T-cell (primary cell): ENCODE data around the gene G6PC1. TPM values are rescaled to one million over a fixed set of nuclear protein-coding genes. Genes with fewer than 3 reads are reported as not detected.
"Not testable (repeated sequence)": the region's sequence is repeated elsewhere in the genome, so short reads cannot be mapped to it uniquely, and the experiment has no call there.

ENCODE experiments used
- ATAC-seq, 4 experiments: fragments of 200-7000 bp in 3 of 4; fragments of 150-1000 bp in 1 of 4; cut with Tn5 transposase; replicated peaks in 1 of 4; 1 replicate in 3 of 4; 2 replicates in 1 of 4; pipeline ENCODE4 v1.10.0; 2021; ENCODE audit warnings: moderate library complexity in 3 of 4, mild to moderate bottlenecking in 2 of 4, moderate number of reproducible peaks in 1 of 4
- CTCF ChIA-PET, 2 donors: fragments of 300-600 bp; sonication (Branson Sonifier 250); formaldehyde crosslinking; loops; one replicate each; lab custom pipeline; 2022; ENCODE audit warnings: antibody characterized with exemption in 2 of 2; lab: Charles Lee
- POLR2A ChIA-PET, 2 donors: fragments of 300-600 bp; sonication (Branson Sonifier 250); formaldehyde crosslinking; loops; one replicate each; lab custom pipeline; 2022; ENCODE audit warnings: antibody characterized with exemption in 2 of 2; lab: Charles Lee
- DNase-seq, 35 experiments: peaks; one replicate each; pipeline versions ENCODE4 v3.0.0 to v3.0.0-alpha.2; 2013 to 2023
- H3K27ac ChIP-seq: one replicate; pipeline ENCODE4 v1.5.1; 2013; ENCODE audit warnings: low read length
- H3K27me3 ChIP-seq, 2 experiments: replicated peaks in 1 of 2; 1 replicate in 1 of 2; 2 replicates in 1 of 2; pipeline versions ENCODE4 v1.6.1 to v1.7.0; 2013; ENCODE audit warnings: low read length in 1 of 2, mixed read lengths in 1 of 2; ENCODE audit not compliant: control insufficient read depth in 2 of 2, insufficient read depth in 2 of 2; ENCODE audit errors: extremely low read depth in 1 of 2
- H3K36me3 ChIP-seq, 2 donors: 1 replicate in 1 of 2; 2 replicates in 1 of 2; pipeline versions ENCODE4 v1.6.1 to v1.7.0; 2013; ENCODE audit warnings: low read length in 1 of 2; ENCODE audit not compliant: control insufficient read depth in 2 of 2, insufficient read depth in 1 of 2; ENCODE audit errors: extremely low read depth in 1 of 2
- H3K4me1 ChIP-seq, 2 experiments: 1 replicate in 1 of 2; 2 replicates in 1 of 2; pipeline versions ENCODE4 v1.6.1 to v1.7.0; 2013; ENCODE audit warnings: low read length in 2 of 2, mixed read lengths in 1 of 2; ENCODE audit not compliant: insufficient read depth in 2 of 2, control insufficient read depth in 1 of 2; ENCODE audit errors: extremely low read depth in 1 of 2
- H3K4me3 ChIP-seq, 2 donors: 1 replicate in 1 of 2; 2 replicates in 1 of 2; pipeline versions ENCODE4 v1.5.1 to v1.7.0; 2013; ENCODE audit warnings: mild to moderate bottlenecking in 2 of 2, low read length in 1 of 2, moderate library complexity in 1 of 2; ENCODE audit not compliant: control insufficient read depth in 1 of 2; ENCODE audit errors: extremely low read depth in 1 of 2
- H3K9me3 ChIP-seq: 2 replicates; pipeline ENCODE4 v1.7.0; 2013
- H3K27ac Mint-ChIP-seq, 2 donors: one replicate each; pipeline ENCODE4 v1.8.0; 2020 to 2021; ENCODE audit warnings: mild to moderate bottlenecking in 2 of 2, mixed read lengths in 2 of 2
- H3K27me3 Mint-ChIP-seq, 2 donors: one replicate each; pipeline ENCODE4 v1.8.0; 2021 to 2022; ENCODE audit warnings: mixed read lengths in 2 of 2
- H3K36me3 Mint-ChIP-seq: one replicate; pipeline ENCODE4 v1.8.0; 2021; ENCODE audit warnings: mixed read lengths
- H3K4me1 Mint-ChIP-seq, 3 donors: one replicate each; pipeline ENCODE4 v1.8.0; 2020 to 2022; ENCODE audit warnings: mixed read lengths in 3 of 3, mild to moderate bottlenecking in 1 of 3
- H3K4me3 Mint-ChIP-seq, 3 donors: one replicate each; pipeline ENCODE4 v1.8.0; 2020 to 2022; ENCODE audit warnings: mild to moderate bottlenecking in 3 of 3, mixed read lengths in 3 of 3, moderate library complexity in 3 of 3
- H3K9me3 Mint-ChIP-seq, 3 donors: one replicate each; pipeline ENCODE4 v1.8.0; 2020 to 2022; ENCODE audit warnings: mixed read lengths in 3 of 3
- WGBS: methylation state at CpG from one replicate; pipeline ENCODE4 v1.1.5; 2013; ENCODE audit warnings: missing lambda C conversion rate; ENCODE audit not compliant: insufficient coverage; 5-methylcytosine and 5-hydroxymethylcytosine counted together
- total RNA-seq, 35 experiments: library from RNA in 6 of 35; stranded (reverse) in 6 of 35; fragments of 120-200 nt in 1 of 35; gene quantifications; one replicate each; pipeline versions ENCODE4 v1.2.1 to v1.2.4 and lab custom pipeline; 2013 to 2026

G6PC1 gene
- total RNA-seq, 5 donors from 2014 or later (not counting 1 experiment from before 2014, with no cell fraction given), result 0.19 to 0.30 (median 0.20) TPM; not detected in 2

- Histone ChIP-seq H3K9me3 (no peaks in the 10 kb centered on the region), H3K36me3 (no peaks in the 10 kb centered on the region), H3K4me3 (no peak overlapping the region), H3K27me3 (peaks cover 0 to 31% of the 10 kb centered on the region in 2 experiments), H3K27ac (no peak overlapping the region), H3K4me1 (no peaks in the 10 kb centered on the region)
- ChIA-PET CTCF (no interaction called here), POLR2A (no interaction called here)
- H3K36me3 Mint-ChIP-seq, result no peaks in the 10 kb centered on the region
- H3K27me3 Mint-ChIP-seq, result peaks cover 0 to 10% of the 10 kb centered on the region in 2 donors
- DNase-seq (no peak), ATAC-seq (no peak)
- 87% methylated on average over 9 of the region's 15 CpGs for WGBS
- no peaks in the 10 kb centered on the region for H3K4me1 Mint-ChIP-seq
- no peak overlapping the region for H3K4me3 Mint-ChIP-seq
- H3K9me3 Mint-ChIP-seq, result no peaks in the 10 kb centered on the region
- H3K27ac Mint-ChIP-seq, result no peak overlapping the region
Observed at GRCh38 chr17:42853968-42854790, 46.4 kb upstream of the G6PC1 start.

DNA sequence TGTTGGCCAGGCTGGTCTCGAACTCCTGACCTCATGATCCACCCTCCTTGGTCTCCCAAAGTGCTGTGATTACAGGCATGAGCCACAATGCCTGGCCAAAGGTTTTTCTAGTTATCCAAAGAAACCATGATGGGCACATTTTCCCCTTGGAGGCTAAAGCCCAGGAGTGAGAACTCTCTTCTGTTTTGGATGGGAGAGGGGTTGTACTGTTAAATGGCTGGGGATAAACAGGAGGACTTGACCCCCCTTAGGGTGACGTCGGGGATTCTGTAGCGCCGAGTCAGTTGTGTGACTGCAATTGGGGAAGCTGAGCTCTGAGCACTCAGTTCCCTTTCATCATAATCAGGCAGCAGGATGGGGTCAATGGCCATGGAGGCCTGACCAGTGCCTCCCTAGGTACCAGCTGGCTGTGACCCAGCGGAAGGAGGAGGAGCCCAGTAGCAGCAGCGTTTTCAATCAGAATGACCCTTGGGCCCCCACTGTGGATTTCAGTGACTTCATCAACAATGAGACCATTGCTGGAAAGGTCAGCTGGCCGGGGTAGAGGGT lies 45.5 kb upstream of the G6PC1 start:
- no peak overlapping the region for H3K27ac ChIP-seq
- peaks cover 0 to 35% of the 10 kb centered on the region in 2 experiments for H3K27me3 ChIP-seq
- Mint-ChIP-seq H3K9me3 (no peaks in the 10 kb centered on the region), H3K27ac (no peak overlapping the region), H3K36me3 (no peaks in the 10 kb centered on the region), H3K4me1 (no peaks in the 10 kb centered on the region), H3K27me3 (peaks cover 0 to 13% of the 10 kb centered on the region in 2 donors), H3K4me3 (no peak overlapping the region)
- ChIA-PET POLR2A (no interaction called here), CTCF (no interaction called here)
- 82% methylated on average over 6 of the region's 8 CpGs for WGBS
- no peak overlapping the region for H3K4me3 ChIP-seq
- ATAC-seq (no peak), DNase-seq (no peak)
- no peaks in the 10 kb centered on the region for H3K36me3 ChIP-seq
- no peaks in the 10 kb centered on the region for H3K9me3 ChIP-seq
- H3K4me1 ChIP-seq, result no peaks in the 10 kb centered on the region

- no CpG with 5 or more reads among the region's 8 CpGs for WGBS
- H3K27ac ChIP-seq, H3K27ac Mint-ChIP-seq, H3K36me3 Mint-ChIP-seq, H3K9me3 Mint-ChIP-seq, POLR2A ChIA-PET, H3K4me1 Mint-ChIP-seq, H3K9me3 ChIP-seq, H3K36me3 ChIP-seq, CTCF ChIA-PET, DNase-seq, H3K4me1 ChIP-seq, H3K4me3 Mint-ChIP-seq, H3K4me3 ChIP-seq, ATAC-seq: not testable (repeated sequence)
- peaks cover 0 to 37% of the 10 kb centered on the region in 2 experiments for H3K27me3 ChIP-seq
- H3K27me3 Mint-ChIP-seq, result peaks cover 0 to 13% of the 10 kb centered on the region in 2 donors
Observed at GRCh38 chr17:42856093-42856492, 44.5 kb upstream of the G6PC1 start.

DNA sequence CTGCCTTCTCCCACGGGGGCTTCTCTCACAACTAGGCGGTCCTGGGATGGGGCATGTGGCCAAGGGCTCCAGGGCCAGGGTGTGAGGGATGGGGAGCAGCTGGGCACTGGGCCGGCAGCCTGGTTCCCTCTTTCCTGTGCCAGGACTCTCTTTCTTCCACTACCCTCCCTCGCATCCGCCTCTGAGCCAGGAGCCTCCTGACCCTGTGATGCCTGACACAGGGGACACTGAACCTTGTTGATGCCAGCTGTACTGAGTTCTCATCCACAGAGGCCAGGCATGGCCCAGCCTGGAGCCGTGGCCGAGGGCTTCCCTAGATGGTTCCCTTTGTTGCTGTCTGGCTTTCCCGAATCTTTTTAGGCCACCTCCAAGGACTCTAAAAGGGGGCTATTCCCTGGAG lies 44.1 kb upstream of the G6PC1 start:
- DNase-seq, result not testable (repeated sequence)

DNA sequence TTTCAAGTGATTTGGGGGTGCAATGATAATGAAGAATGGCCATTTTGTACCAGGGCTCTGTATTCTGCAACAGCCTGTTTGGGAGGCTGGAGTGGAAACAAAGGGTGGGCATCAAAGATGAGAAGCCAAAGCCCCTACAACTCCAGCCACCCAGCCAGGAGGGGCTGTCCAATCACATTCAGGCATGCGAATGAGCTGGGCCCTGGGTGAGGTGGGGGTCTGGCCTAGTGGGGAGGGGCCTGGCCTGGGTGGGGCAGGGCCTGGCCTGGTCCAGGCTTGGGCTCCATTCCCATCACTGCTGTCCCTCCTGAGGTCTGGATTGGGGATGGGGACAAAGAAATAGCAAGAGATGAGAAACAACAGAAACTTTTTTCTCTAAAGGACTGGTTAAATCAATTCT lies 43.2 kb upstream of the G6PC1 start:
- ChIA-PET POLR2A (no interaction called here), CTCF (interaction anchor here in 1 of 2 donors (0.6 kb wide), 1 partner anchor 125 kb away, joined by 4 read pairs; no protein-coding TSS in a partner anchor)
- no CpG with 5 or more reads among the region's 1 CpG for WGBS
- H3K4me3 Mint-ChIP-seq, result no peak overlapping the region
- Histone ChIP-seq H3K9me3 (no peaks in the 10 kb centered on the region), H3K27me3 (peaks cover 0 to 36% of the 10 kb centered on the region in 2 experiments), H3K36me3 (no peaks in the 10 kb centered on the region), H3K27ac (no peak overlapping the region), H3K4me3 (no peak overlapping the region), H3K4me1 (no peaks in the 10 kb centered on the region)
- H3K9me3 Mint-ChIP-seq, result no peaks in the 10 kb centered on the region
- H3K27ac Mint-ChIP-seq, result no peak overlapping the region
- peaks cover 0 to 13% of the 10 kb centered on the region in 2 donors for H3K27me3 Mint-ChIP-seq
- no peaks in the 10 kb centered on the region for H3K4me1 Mint-ChIP-seq
- no peak for DNase-seq
- ATAC-seq, result no peak
- no peaks in the 10 kb centered on the region for H3K36me3 Mint-ChIP-seq

More for the DNA sequence above, 44.1 kb upstream of the G6PC1 start:
- H3K4me1 Mint-ChIP-seq, POLR2A ChIA-PET, H3K4me1 ChIP-seq, H3K36me3 ChIP-seq, H3K4me3 Mint-ChIP-seq, ATAC-seq, H3K9me3 Mint-ChIP-seq, H3K27ac Mint-ChIP-seq, H3K9me3 ChIP-seq, H3K4me3 ChIP-seq, H3K27ac ChIP-seq, CTCF ChIA-PET, H3K36me3 Mint-ChIP-seq: not testable (repeated sequence)
- H3K27me3 Mint-ChIP-seq, result peaks cover 0 to 13% of the 10 kb centered on the region in 2 donors
- WGBS, result 84% methylated on average over 6 of the region's 8 CpGs
- H3K27me3 ChIP-seq, result peaks cover 0 to 38% of the 10 kb centered on the region in 2 experiments

DNA sequence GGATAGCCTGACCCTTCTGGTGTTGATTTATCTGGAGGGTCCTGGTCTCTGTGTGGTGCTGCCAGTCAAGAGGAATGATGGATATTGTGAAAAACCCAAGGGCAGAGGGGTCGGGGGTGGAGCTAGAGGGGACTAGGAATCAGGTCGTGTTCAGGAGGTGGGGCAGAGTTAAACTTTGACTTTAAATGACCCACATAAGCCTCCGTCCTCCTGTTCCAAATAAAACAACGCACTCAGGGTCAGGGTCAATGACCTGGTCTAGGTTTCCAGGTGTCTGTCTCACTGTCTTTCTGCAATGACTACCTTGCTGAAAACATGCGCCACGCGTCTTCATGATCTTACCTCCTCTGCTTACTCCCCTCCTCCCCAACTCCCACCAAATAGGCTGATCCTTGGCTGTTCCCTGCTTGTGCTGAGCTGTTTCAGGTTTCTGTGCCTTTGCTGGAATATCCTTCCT lies 34.9 kb upstream of the G6PC1 start:
- POLR2A ChIA-PET, result no interaction called here
- no peak overlapping the region for H3K4me3 ChIP-seq
- H3K4me3 Mint-ChIP-seq, result no peak overlapping the region
- H3K27ac ChIP-seq, result no peak overlapping the region
- no peaks in the 10 kb centered on the region for H3K36me3 ChIP-seq
- DNase-seq (no peak), ATAC-seq (no peak)
- H3K4me1 ChIP-seq, result no peaks in the 10 kb centered on the region
- CTCF ChIA-PET, result no interaction called here
- H3K9me3 Mint-ChIP-seq, result peaks cover 0 to 4% (median 0%) of the 10 kb centered on the region in 3 donors
- peaks cover 0 to 28% of the 10 kb centered on the region in 2 experiments for H3K27me3 ChIP-seq
- H3K9me3 ChIP-seq, result no peaks in the 10 kb centered on the region
- H3K27me3 Mint-ChIP-seq, result peaks cover 15 to 27% of the 10 kb centered on the region in 2 donors
- no peaks in the 10 kb centered on the region for H3K4me1 Mint-ChIP-seq
- H3K36me3 Mint-ChIP-seq, result no peaks in the 10 kb centered on the region
- WGBS, result 86% methylated on average over 6 of the region's 7 CpGs
- no peak overlapping the region for H3K27ac Mint-ChIP-seq
